GM12892 (cell line): ENCODE data around the gene KCNIP4.

Experiments used
- DNase-seq: peaks from one replicate; pipeline ENCODE4 v3.0.0; 2011; ENCODE audit not compliant: insufficient read length
- FAIRE-seq: peaks from 2 replicates; lab custom pipeline; 2011; peaks lifted over from hg19 to GRCh38; lab: Jason Lieb, UNC
- POLR2A ChIP-seq: IDR thresholded peaks from 2 replicates; pipeline ENCODE4 v1.6.1; 2011; ENCODE audit warnings: low read depth, low read length, control low read depth
- POLR2AphosphoS5 ChIP-seq: IDR thresholded peaks from 2 replicates; pipeline ENCODE4 v1.6.1; 2011; ENCODE audit warnings: low read depth, low read length, control low read depth
- TAF1 ChIP-seq: IDR thresholded peaks from 2 replicates; pipeline ENCODE4 v1.6.1; 2011; ENCODE audit warnings: low read depth, mild to moderate bottlenecking, control low read depth, low read length, borderline replicate concordance

Gene KCNIP4

DNA sequence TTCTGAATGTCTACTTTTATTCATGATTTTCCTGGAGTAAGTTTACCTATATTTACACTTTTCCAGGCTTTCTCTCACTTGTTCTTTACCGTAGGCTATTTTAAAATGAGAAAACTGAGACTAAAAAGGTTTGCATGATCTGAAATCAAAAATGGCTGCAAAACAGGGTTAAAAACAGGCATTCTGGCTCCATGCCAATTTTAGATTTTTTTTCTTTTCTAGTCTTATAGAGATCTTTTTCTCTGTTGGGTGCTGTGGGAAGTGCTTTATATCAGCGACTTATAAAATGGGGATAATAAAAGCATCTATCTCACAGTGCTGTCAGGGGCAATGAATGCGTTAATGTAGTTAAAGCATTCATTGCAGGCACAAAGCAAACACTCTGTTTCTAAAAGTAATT is 953.6 kb downstream of the KCNIP4 start:
- FAIRE-seq (no peak), DNase-seq (no peak)
- no peak for TF ChIP-seq TAF1
- TF ChIP-seq POLR2A, result no peak
- TF ChIP-seq POLR2AphosphoS5, result no peak

DNA sequence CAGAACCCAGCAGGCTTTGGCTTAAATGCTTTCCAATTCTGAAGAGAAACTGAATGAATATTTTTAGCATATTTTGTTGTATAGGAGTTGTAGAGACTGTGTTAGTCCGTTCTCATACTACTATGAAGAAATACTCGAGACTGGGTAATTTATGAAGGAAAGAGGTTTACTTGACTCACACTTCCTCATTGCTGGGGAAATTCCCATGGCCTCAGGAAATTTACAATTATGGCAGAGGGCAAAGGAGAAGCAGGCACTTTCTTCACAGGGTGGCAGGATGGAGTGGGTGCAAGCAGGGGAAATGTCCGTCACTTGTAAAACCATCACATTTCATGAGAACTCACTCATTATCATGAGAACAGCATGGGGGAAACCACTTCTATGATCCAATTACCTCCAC is 956.6 kb downstream of the KCNIP4 start:
- TF ChIP-seq POLR2AphosphoS5 (no peak), TAF1 (no peak), POLR2A (no peak)
- DNase-seq, result no peak
- no peak for FAIRE-seq

DNA sequence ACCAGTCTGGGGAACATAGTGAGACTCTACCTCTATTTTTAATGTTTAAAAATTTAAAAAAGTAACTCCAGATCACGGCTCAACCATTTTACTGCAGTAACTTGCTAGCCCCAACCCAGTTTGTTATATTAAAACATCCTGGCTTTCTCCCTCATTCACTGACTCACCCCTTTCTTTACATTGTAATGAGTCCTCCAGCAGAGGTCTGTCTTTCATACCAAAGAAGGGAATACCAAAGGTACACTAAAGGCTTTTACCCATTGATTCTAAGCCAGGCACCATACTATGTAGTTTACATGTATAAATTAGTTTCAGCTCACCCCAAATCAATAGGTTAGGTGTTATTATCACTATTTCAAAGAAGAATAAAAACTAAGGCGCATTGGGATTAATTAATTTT is 961.4 kb downstream of the KCNIP4 start:
- DNase-seq, result no peak
- TF ChIP-seq POLR2A, result no peak
- no peak for TF ChIP-seq TAF1
- TF ChIP-seq POLR2AphosphoS5, result no peak
- no peak for FAIRE-seq

DNA sequence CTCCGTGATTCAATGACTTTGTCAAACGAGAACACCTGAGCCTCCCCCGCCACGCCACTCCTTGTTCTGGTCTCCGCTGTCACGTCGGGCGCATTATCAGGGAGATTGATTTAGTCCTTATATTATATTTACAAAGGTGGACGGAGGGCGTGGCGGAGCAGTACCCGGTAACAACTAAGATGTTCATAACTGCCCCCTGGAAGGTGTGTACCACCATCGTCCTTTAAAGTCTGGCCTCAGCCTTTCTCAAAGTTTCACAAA is 964.1 kb downstream of the KCNIP4 start:
- TF ChIP-seq TAF1 (no peak), POLR2AphosphoS5 (no peak), POLR2A (no peak)
- FAIRE-seq (no peak), DNase-seq (no peak)

DNA sequence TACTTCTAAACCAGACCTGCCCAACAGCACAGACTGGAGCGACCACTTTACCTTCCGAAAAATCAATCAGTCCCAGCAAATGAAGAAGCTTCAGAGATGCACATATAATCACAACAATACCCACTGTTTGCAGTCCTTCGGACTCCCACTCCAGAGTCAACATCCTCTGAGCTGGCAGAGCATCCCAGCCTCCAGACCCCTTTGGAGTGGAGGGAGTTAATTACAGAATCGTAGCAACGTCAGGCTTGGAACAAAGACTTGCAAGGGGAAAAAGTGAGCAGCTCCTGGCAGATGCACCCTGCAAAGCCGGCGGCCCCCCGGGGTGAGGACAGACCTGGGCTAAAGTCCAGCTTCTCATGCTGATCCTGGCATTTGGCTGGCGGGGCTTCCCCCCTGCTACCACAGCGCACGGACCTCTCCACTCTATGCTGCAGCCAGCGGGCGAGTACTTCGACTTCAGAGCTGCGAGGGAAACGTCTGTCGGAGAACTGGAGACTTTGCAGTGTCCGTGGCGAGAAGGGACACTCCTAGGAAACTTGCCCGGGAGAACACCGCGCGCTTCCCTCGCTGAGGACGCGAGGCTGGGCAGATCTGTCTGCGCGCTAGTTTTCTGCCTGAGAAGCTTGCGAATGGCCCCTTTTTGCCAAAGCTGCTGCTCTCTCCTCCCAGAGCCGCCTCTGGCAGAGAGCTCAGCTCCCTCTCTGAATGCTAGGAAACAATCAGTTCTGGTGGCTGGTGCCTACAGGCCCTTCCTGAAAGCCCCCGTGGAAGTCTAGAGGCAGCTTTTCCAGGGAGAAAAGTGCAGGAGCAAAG is 964.6 kb downstream of the KCNIP4 start:
- no peak for FAIRE-seq
- no peak for DNase-seq
- no peak for TF ChIP-seq POLR2AphosphoS5
- no peak for TF ChIP-seq TAF1
- no peak for TF ChIP-seq POLR2A

DNA sequence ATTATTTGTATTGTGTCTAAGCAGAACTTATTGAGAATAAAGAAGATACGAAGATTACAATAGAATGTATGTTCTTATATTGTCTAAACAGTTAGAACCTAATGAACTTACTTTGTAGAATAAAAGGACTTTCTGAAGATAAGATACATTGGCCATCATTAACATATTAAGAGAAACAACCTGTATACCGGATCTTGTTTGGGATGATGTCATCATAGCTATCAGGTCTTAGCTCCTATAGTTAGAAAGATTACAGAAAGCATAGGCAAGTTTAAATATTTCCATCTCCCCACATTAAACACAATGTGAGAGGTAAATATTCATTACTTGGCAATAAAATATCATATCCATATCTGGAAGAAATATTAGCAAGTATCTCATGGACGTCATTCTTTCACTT is 966.0 kb downstream of the KCNIP4 start:
- TF ChIP-seq POLR2A (no peak), TAF1 (no peak), POLR2AphosphoS5 (no peak)
- DNase-seq (no peak), FAIRE-seq (no peak)

DNA sequence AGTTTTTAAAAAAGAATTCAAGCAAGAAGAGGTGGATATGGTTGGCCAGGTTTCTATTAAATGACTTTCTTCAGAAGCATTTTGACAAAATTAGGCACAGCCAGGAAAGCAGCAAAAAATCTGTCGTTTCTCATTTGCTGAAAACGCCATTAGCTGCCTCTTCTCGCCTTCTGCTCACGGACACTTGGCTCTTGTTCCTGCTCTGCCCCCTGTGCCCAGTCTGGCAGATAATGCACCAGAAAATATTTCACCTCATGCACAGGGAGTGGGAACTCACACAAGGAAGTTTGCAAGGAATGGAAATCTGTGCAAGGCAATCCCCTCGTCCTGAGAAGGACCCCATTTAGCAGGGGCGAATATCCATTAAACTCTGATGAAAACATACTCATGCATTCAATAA is 988.3 kb downstream of the KCNIP4 start:
- TF ChIP-seq POLR2A (no peak), TAF1 (no peak), POLR2AphosphoS5 (no peak)
- DNase-seq (no peak), FAIRE-seq (no peak)

DNA sequence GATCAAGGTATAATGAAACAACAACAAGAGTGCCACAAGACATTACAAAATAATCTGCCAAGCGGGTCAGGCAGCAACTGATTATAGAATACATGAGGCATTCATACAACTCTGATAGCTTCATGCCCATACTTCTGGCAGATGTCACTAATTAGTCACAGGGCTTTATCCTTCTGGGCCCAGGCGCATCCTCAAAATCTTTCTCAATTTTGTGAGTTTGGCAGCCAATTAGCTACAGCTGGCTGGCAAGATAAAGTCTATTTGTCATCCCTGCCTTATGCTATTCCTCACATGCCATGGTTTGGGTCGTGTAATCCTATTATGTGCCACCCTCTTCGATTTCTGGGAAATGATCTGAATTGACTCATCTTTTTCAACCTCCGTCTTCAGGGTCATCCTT is 994.0 kb downstream of the KCNIP4 start:
- TF ChIP-seq POLR2AphosphoS5, result no peak
- TF ChIP-seq TAF1, result no peak
- TF ChIP-seq POLR2A, result no peak
- FAIRE-seq, result no peak
- DNase-seq, result no peak

DNA sequence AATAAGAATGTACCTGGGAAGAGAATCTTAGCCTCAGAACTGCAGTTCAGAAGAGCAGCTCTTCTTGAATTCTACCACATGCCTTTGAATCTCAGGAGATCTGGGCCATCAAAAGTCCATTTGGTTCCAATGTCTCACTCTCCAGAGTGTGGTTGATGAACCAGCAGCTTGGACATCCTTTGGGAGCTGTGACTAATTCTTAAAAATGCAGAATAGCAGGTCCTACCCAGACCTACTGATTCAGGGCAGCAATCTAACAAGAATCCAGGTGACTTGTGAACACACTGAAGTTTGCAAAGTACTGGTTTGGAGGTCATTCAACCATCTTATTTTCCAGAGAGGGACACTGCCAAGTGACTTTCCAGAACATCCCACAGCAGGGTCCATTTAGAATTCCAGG is 1003.6 kb downstream of the KCNIP4 start:
- no peak for DNase-seq
- TF ChIP-seq POLR2A (no peak), TAF1 (no peak), POLR2AphosphoS5 (no peak)
- no peak for FAIRE-seq

DNA sequence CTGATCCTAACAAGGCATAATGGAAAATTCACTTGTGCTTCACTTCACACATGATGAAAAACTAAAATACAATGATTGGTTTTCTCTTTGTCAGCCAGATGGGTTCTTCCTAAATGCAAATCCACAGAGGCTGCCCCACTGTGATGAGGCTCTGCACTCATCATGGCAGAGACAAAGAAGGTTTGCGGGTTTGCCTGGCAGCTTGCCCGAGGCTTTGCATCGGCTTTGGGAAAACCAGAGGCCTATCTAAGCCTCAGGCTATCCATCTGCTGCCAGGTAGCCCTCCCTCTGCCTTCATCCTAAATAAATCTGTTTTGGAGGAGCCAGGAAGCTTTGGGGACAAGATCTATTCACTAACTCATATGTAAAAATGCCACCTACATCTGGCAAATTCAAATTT is 1004.1 kb downstream of the KCNIP4 start:
- FAIRE-seq, result no peak
- TF ChIP-seq POLR2AphosphoS5, result no peak
- no peak for TF ChIP-seq POLR2A
- no peak for TF ChIP-seq TAF1
- DNase-seq, result no peak

DNA sequence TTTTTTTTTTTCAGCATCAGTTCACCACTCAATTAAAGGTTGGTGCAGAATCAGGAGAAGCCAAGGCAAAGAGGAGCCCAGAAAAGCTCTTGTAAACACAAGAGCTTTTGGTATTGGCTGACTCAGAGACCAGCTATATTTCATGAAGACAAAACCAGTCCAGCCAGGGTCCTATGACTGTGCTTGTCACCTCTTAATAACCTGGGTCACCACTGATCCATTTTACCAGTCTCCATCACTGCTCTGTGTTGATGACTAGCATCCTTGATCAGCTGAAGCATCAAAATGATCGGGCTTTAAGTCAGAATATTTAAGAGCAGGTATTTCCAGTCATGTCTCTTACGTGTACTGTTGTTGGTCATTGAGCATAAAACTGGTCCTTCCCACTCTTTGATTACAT is 1010.4 kb downstream of the KCNIP4 start:
- TF ChIP-seq TAF1, result no peak
- no peak for TF ChIP-seq POLR2A
- TF ChIP-seq POLR2AphosphoS5, result no peak
- no peak for DNase-seq

DNA sequence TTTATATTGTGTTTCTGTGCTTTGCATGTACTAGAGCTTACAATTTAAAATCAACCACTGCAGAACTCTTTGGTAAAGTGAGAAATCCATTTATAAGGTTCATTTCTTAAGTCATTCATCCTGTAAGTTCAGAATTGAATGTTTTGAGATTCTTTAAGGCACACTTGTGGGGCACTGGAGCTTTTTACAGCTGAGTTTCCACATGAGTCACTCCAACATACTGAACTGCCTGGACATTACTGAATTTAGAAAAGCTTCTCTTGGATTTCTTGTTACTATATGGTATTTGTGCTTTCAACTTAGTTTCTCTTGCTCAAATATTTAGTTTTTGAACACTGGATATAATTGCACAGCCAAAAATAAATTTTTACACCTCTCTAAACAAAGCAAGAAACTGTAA is 1022.0 kb downstream of the KCNIP4 start:
- FAIRE-seq, result no peak
- TF ChIP-seq POLR2A (no peak), TAF1 (no peak)
- DNase-seq, result no peak

More for the DNA sequence above, 1010.4 kb downstream of the KCNIP4 start:
- FAIRE-seq, result no peak

DNA sequence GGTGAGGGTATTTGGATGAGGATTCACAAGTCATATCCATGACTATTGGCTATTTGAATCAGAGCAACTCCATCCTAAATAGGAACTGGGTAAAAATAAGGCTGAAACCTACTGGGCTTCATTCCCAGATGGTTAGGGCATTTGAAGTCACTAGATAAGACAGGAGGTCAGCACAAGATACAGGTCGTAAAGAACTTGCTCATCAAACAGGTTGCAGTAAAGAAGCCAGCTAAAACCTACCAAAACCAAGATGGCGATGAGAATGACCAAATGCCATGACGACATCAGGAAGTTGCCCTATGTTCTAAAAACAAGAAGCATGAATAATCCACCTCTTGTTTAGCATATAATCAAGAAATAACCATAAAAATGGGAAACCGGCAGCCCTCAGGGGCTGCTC is 1023.4 kb downstream of the KCNIP4 start:
- no peak for TF ChIP-seq TAF1
- no peak for TF ChIP-seq POLR2AphosphoS5
- TF ChIP-seq POLR2A, result no peak
- DNase-seq (no peak), FAIRE-seq (no peak)

DNA sequence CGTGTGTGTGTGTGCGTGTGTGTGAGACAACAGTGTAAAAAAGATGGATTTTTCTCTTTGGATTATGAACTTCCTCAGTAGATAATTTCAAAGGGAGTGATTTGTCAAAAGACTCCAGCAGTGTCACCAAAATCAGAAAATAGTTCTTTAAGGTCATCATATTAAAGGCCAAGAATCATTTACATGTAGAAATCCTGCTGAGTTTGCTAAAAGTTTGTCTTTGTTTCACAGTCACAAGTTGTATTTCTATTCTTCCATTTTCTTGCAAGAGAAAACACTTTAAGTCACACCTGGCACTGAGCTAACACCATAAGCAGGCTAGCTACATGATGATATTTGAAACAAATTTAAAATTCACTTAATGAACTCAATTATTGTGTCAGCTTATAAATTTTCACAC is 1025.6 kb downstream of the KCNIP4 start:
- DNase-seq, result no peak
- FAIRE-seq, result no peak
- TF ChIP-seq POLR2A (no peak), TAF1 (no peak), POLR2AphosphoS5 (no peak)
